Left ventricle myocardium inferior (tissue), 1 donor: ENCODE data around the gene SKIC8. TPM values are rescaled to one million over a fixed set of nuclear protein-coding genes. Genes with fewer than 3 reads are reported as not detected.

Source experiments
- DNase-seq: peaks from one replicate; pipeline ENCODE4 v3.0.0-alpha.2; 2020
- H3K27ac ChIP-seq: fragments of 200-600 bp; replicated peaks from 2 replicates; pipeline ENCODE4 v1.8.0; 2021
- H3K27me3 ChIP-seq: fragments of 200-600 bp; 2 replicates; pipeline ENCODE4 v1.8.0; 2021; ENCODE audit warnings: low read depth
- H3K36me3 ChIP-seq: fragments of 200-600 bp; 2 replicates; pipeline ENCODE4 v1.8.0; 2021
- H3K4me1 ChIP-seq: fragments of 200-600 bp; 2 replicates; pipeline ENCODE4 v1.8.0; 2021
- H3K4me3 ChIP-seq: fragments of 200-600 bp; 2 replicates; pipeline ENCODE4 v1.8.0; 2021; ENCODE audit warnings: mild to moderate bottlenecking, moderate library complexity
- H3K9me3 ChIP-seq: fragments of 200-600 bp; replicated peaks from 2 replicates; pipeline ENCODE4 v1.8.0; 2021
- intact Hi-C: fragments of 100-400 bp; cut with micrococcal nuclease; formaldehyde crosslinking; loops from one replicate; pipeline ENCODE4 v1.11.0; 2022
- total RNA-seq: library from RNA; stranded (reverse); fragmentation: NEBNext Ultra II Directional; extraction: Animal tissue kit (Norgen Biotek cat#: 25700); gene quantifications from one replicate; pipeline ENCODE4 v1.2.1, GENCODE V29; 2021
- TF ChIP-seq, protein P1 (sequence below): fragments of 200-600 bp; IDR thresholded peaks from 2 replicates; pipeline ENCODE4 v1.8.0; 2021; ENCODE audit warnings: antibody characterized with exemption, mild to moderate bottlenecking, borderline replicate concordance
- donor health status: DM: no; HTN: yes; CAD: no; lungs with severe emphysema.

The SKIC8 gene
- total RNA-seq, 1 donor from 2014 or later, result 24.6 TPM

DNA sequence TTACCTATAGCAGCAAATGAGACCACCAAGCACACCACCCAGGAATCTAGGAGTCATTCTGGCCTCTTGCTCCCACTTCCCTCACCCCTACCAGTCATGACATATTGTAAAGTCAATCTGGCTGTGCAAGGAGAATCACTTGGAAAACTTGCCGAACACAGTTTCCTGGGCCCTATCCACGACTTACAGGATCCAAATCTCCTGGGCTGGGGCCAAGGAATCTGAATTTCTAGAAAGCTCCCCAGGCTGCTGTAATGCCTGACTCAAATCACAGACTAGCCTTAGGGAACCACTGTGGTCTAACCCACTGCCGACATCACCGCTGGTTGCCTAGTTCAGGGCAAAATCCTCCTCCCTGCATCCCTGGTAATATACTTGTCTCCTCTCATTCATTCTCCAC lies 36.6 kb upstream of the SKIC8 start:
- H3K4me3 ChIP-seq, result no peak overlapping the region
- no peaks in the 10 kb centered on the region for H3K9me3 ChIP-seq
- DNase-seq, result no peak
- no peaks in the 10 kb centered on the region for H3K36me3 ChIP-seq
- TF ChIP-seq, protein P1, sequence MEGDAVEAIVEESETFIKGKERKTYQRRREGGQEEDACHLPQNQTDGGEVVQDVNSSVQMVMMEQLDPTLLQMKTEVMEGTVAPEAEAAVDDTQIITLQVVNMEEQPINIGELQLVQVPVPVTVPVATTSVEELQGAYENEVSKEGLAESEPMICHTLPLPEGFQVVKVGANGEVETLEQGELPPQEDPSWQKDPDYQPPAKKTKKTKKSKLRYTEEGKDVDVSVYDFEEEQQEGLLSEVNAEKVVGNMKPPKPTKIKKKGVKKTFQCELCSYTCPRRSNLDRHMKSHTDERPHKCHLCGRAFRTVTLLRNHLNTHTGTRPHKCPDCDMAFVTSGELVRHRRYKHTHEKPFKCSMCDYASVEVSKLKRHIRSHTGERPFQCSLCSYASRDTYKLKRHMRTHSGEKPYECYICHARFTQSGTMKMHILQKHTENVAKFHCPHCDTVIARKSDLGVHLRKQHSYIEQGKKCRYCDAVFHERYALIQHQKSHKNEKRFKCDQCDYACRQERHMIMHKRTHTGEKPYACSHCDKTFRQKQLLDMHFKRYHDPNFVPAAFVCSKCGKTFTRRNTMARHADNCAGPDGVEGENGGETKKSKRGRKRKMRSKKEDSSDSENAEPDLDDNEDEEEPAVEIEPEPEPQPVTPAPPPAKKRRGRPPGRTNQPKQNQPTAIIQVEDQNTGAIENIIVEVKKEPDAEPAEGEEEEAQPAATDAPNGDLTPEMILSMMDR, result no peak
- no peak overlapping the region for H3K27ac ChIP-seq
- intact Hi-C loops, result no loop called here
- peaks cover 73% of the 10 kb centered on the region for H3K27me3 ChIP-seq
- peaks cover 11% of the 10 kb centered on the region for H3K4me1 ChIP-seq

DNA sequence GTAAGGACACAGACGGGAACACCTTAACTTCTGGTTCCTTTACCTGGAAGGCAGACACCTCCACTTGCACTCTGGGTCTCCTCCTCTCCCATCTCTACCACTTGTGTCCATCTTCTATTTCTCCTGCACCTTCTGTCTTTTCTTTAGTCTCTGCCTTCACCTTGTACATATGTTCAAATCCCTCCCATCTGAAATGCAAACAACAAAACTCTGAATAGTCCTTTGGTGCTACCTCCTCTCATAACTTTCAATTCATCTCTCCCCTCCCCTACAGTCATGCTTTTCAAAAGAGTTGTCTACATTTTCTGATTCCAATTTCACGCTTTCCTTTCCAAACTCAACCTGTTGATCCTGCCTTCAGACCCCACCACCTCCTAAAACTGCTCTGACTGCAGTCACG lies 35.4 kb upstream of the SKIC8 start:
- TF ChIP-seq, protein P1, result no peak
- Histone ChIP-seq H3K4me3 (no peak overlapping the region), H3K27me3 (peaks cover 61% of the 10 kb centered on the region), H3K4me1 (peaks cover under 1% of the 10 kb centered on the region), H3K9me3 (no peaks in the 10 kb centered on the region), H3K36me3 (no peaks in the 10 kb centered on the region), H3K27ac (no peak overlapping the region)
- intact Hi-C loops, result no loop called here
- DNase-seq, result no peak

DNA sequence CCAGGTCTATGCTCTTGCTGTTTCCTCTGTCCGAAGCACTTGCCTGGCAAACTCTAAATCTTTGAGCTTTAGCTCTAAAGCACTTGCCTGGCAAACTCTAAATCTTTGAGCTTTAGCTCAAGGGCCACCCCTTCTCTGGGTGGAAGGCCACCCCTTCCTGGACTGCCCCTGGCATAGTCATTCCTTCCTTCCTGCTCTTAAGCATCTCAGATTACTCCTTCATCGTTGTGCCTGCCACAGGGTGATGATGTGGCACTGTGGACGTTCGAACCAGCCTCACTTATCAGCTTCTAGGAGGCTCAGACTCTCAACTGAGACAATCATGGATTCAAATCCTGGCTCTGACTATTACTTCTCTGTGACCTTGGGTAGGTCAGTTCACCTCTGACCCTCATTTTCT lies 30.2 kb upstream of the SKIC8 start:
- intact Hi-C loops, result no loop called here
- Histone ChIP-seq H3K36me3 (no peaks in the 10 kb centered on the region), H3K27me3 (peaks cover 9% of the 10 kb centered on the region), H3K27ac (no peak overlapping the region), H3K4me3 (no peak overlapping the region), H3K9me3 (no peaks in the 10 kb centered on the region), H3K4me1 (peaks cover 6% of the 10 kb centered on the region)
- DNase-seq, result no peak
- TF ChIP-seq, protein P1, result no peak

DNA sequence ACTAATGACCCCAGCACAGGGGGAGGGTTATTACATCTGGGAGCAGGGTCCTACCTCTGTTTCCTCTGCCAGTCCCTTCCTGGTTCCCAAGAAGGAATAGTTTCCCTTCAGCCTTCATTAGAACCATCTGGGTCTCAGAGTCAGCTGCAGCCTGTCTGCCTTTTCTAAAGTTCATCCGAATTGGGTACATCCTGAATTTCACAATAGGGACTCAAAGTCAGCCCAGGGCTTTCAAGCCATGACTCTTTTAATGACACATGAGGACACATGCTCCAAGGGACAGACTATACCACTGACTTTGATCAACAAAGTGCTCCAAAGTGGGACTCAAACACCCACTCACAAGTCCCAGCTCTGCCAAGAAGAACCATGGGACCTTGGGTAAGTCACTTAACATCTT lies 28.1 kb upstream of the SKIC8 start:
- peaks cover 11% of the 10 kb centered on the region for H3K4me1 ChIP-seq
- no peak overlapping the region for H3K27ac ChIP-seq
- intact Hi-C loops, result no loop called here
- H3K27me3 ChIP-seq, result no peaks in the 10 kb centered on the region
- no peaks in the 10 kb centered on the region for H3K9me3 ChIP-seq
- H3K36me3 ChIP-seq, result no peaks in the 10 kb centered on the region
- no peak for DNase-seq
- H3K4me3 ChIP-seq, result no peak overlapping the region
- TF ChIP-seq, protein P1, result no peak

DNA sequence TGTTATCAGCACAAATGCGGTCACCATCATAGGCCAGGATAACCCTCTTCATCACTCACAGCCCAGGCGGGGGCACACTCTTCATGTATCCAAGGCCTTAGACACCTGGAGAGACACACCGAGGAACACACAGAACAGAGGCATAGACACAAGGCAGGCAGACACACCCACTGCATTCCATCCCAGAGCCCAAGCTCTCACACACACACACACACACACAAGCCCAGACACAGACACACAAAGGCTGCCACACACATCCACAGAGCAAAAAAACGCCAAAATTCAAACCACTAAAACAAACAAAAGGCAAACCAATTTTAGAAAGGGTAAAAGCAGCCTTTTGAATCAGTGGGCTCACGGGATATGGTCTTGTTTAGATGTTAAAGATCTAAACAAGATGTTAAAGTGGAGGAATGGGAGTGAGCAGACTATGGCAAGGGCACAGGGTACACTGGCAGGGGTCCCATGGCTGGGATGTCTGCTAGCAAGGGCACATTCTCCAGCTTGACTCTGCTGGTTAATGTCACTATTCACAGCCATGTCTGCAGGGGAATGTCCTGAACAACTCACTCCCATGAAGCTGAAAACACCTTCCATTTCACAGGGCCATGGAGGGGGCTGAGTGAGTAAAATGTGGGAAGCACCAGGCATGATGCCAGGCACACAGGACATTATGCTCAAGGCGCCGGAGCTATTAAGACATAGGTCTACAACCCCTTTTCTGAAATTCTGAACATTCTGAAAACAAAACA lies 25.9 kb upstream of the SKIC8 start:
- no peak for DNase-seq
- H3K36me3 ChIP-seq, result no peaks in the 10 kb centered on the region
- no peak overlapping the region for H3K4me3 ChIP-seq
- H3K27me3 ChIP-seq, result no peaks in the 10 kb centered on the region
- intact Hi-C loops, result no loop called here
- TF ChIP-seq, protein P1, result no peak
- peaks cover 11% of the 10 kb centered on the region for H3K4me1 ChIP-seq
- H3K27ac ChIP-seq, result peak overlapping the region; percentile 2
- H3K9me3 ChIP-seq, result no peaks in the 10 kb centered on the region
